ENCODE results near the gene SLC46A2. TPM values are rescaled to one million over a fixed set of nuclear protein-coding genes. Genes with fewer than 3 reads are reported as not detected.

The SLC46A2 gene
- polyA plus RNA-seq, 1 donor = 0.18 TPM

Other genes starting within 250 kb of the SLC46A2 start
- gene INIP, start 172.8 kb downstream of the SLC46A2 start, polyA plus RNA-seq (ENCODE audit: insufficient read length) = 14.5 TPM
- gene SNX30, start 140.1 kb downstream of the SLC46A2 start, polyA plus RNA-seq (ENCODE audit: insufficient read length) = 10.2 TPM
- 3.7 TPM for gene ZNF883, start 121.3 kb upstream of the SLC46A2 start, polyA plus RNA-seq (ENCODE audit: insufficient read length)
- 3.5 TPM for gene ZFP37, start 165.8 kb upstream of the SLC46A2 start, polyA plus RNA-seq (ENCODE audit: insufficient read length)